SK-N-SH (cell line): ENCODE data around the gene CCL21. TPM values are rescaled to one million over a fixed set of nuclear protein-coding genes. Genes with fewer than 3 reads are reported as not detected.

Source experiments
- CTCF ChIA-PET: fragments of 300-600, 350-600 bp; formaldehyde crosslinking; extraction: SDS; loops from one replicate; lab custom pipeline; 2021; lab: Yijun Ruan, JAX
- POLR2A ChIA-PET: fragments of 350-600 bp; sonication (Branson Sonifier 250); formaldehyde crosslinking; extraction: SDS; loops from one replicate; lab custom pipeline; 2020; ENCODE audit warnings: antibody characterized with exemption, inconsistent platforms; lab: Yijun Ruan, JAX
- DNase-seq: peaks from one replicate; pipeline ENCODE4 v3.0.0; 2012
- H2AFZ ChIP-seq: fragments of 200-600 bp; sonication (generic); 2 replicates; pipeline ENCODE4 v1.8.1; 2016; ENCODE audit warnings: antibody characterized with exemption, mild to moderate bottlenecking, low read depth
- H3F3A ChIP-seq: fragments of 200-600 bp; sonication (generic); replicated peaks from 2 replicates; pipeline ENCODE3; 2016; ENCODE audit warnings: antibody characterized with exemption, mild to moderate bottlenecking; ENCODE audit not compliant: insufficient read depth
- H3K27ac ChIP-seq, 2 experiments: fragments of 200-500 bp in 1 of 2; fragments of 200-600 bp in 1 of 2; sonication (Bioruptor generic) in 1 of 2; sonication (generic), shearing (Covaris generic) in 1 of 2; 2 replicates each; pipeline versions ENCODE4 v1.5.1 to v1.6.1; 2014 to 2016; ENCODE audit warnings: low read depth in 2 of 2, inconsistent platforms in 1 of 2, low read length in 1 of 2, mild to moderate bottlenecking in 1 of 2, mixed read lengths in 1 of 2
- H3K27me3 ChIP-seq: fragments of 200-600 bp; sonication (generic), shearing (Covaris generic); 2 replicates; pipeline ENCODE4 v1.6.1; 2016; ENCODE audit warnings: mixed run types; ENCODE audit not compliant: insufficient read depth
- H3K36me3 ChIP-seq, 2 experiments: fragments of 200-500 bp in 1 of 2; fragments of 200-600 bp in 1 of 2; sonication (Bioruptor generic) in 1 of 2; sonication (generic) in 1 of 2; replicated peaks in 1 of 2; 2 replicates each; pipeline versions ENCODE3 to v1.5.1; 2014 to 2016; ENCODE audit warnings: low read length in 1 of 2, mild to moderate bottlenecking in 1 of 2; ENCODE audit not compliant: insufficient read depth in 2 of 2, control insufficient read depth in 1 of 2
- H3K4me1 ChIP-seq, 2 experiments: fragments of 200-500 bp in 1 of 2; fragments of 200-600 bp in 1 of 2; sonication (Bioruptor generic) in 1 of 2; sonication (generic), shearing (Covaris generic) in 1 of 2; 2 replicates each; pipeline versions ENCODE4 v1.5.1 to v1.6.1; 2014 to 2016; ENCODE audit warnings: low read depth in 1 of 2, low read length in 1 of 2, mixed run types in 1 of 2; ENCODE audit not compliant: insufficient read depth in 2 of 2, control insufficient read depth in 1 of 2
- H3K4me2 ChIP-seq: fragments of 200-600 bp; sonication (generic), shearing (Covaris generic); 2 replicates; pipeline ENCODE4 v1.6.1; 2017; ENCODE audit warnings: mixed run types
- H3K4me3 ChIP-seq, 2 experiments: fragments of 200-500 bp in 1 of 2; fragments of 200-600 bp in 1 of 2; sonication (Bioruptor generic) in 1 of 2; sonication (generic), shearing (Covaris generic) in 1 of 2; 2 replicates each; pipeline versions ENCODE4 v1.5.1 to v1.8.1; 2014 to 2016; ENCODE audit warnings: low read depth in 2 of 2, inconsistent platforms in 1 of 2, low read length in 1 of 2, mild to moderate bottlenecking in 1 of 2, mixed read lengths in 1 of 2, moderate library complexity in 1 of 2
- H3K79me2 ChIP-seq: fragments of 200-600 bp; sonication (generic); 2 replicates; pipeline ENCODE4 v1.8.1; 2017; ENCODE audit warnings: mild to moderate bottlenecking; ENCODE audit not compliant: insufficient read depth
- H3K9ac ChIP-seq: fragments of 200-600 bp; sonication (generic); 2 replicates; pipeline ENCODE4 v1.6.1; 2017; ENCODE audit warnings: mixed run types
- H3K9me2 ChIP-seq: fragments of 200-600 bp; sonication (generic); 2 replicates; pipeline ENCODE4 v1.6.1; 2017; ENCODE audit warnings: mixed run types
- H3K9me3 ChIP-seq: fragments of 200-600 bp; sonication (generic); 2 replicates; pipeline ENCODE4 v1.6.1; 2017; ENCODE audit warnings: mixed run types, mild to moderate bottlenecking, moderate library complexity
- H4K20me1 ChIP-seq: fragments of 200-600 bp; sonication (generic); 2 replicates; pipeline ENCODE4 v1.6.1; 2017; ENCODE audit warnings: mild to moderate bottlenecking, mixed run types; ENCODE audit not compliant: insufficient read depth
- CHD2 ChIP-seq: fragments of 150-350 bp; IDR thresholded peaks from 2 replicates; pipeline ENCODE4 v1.6.1; 2018; ENCODE audit warnings: low read length; ENCODE audit not compliant: partially characterized antibody
- ELF1 ChIP-seq: IDR thresholded peaks from 2 replicates; pipeline ENCODE4 v1.4.0; 2012
- EP300 ChIP-seq, 2 experiments: IDR thresholded peaks; 2 replicates each; pipeline versions ENCODE4 v1.4.0 to v1.6.1; 2012; ENCODE audit warnings: borderline replicate concordance in 1 of 2, low read depth in 1 of 2, low read length in 1 of 2
- EZH2phosphoT487 ChIP-seq: fragments of 200-600 bp; sonication (generic); IDR thresholded peaks from 2 replicates; pipeline ENCODE4 v1.6.1; 2017; ENCODE audit warnings: low read depth, mixed run types, mild to moderate bottlenecking, antibody characterized with exemption, moderate library complexity, borderline replicate concordance
- FOXJ3 ChIP-seq: sonication (generic); formaldehyde crosslinking; IDR thresholded peaks from 2 replicates; pipeline ENCODE4 v1.5.1; 2020; ENCODE audit warnings: mild to moderate bottlenecking, missing genetic modification reagents
- FOXM1 ChIP-seq: IDR thresholded peaks from 2 replicates; pipeline ENCODE4 v1.4.0; 2012; ENCODE audit warnings: low read depth, mild to moderate bottlenecking
- GABPA ChIP-seq: IDR thresholded peaks from 2 replicates; pipeline ENCODE4 v1.4.0; 2012; ENCODE audit warnings: low read depth, mild to moderate bottlenecking
- GATA2 ChIP-seq: sonication (generic); formaldehyde crosslinking; IDR thresholded peaks from 2 replicates; pipeline ENCODE4 v1.5.0; 2020; ENCODE audit warnings: mild to moderate bottlenecking, missing genetic modification reagents
- IRF3 ChIP-seq: fragments of 150-350 bp; IDR thresholded peaks from 2 replicates; pipeline ENCODE4 v1.6.1; 2016; ENCODE audit warnings: mild to moderate bottlenecking, low read depth, low read length
- MAX ChIP-seq: IDR thresholded peaks from 2 replicates; pipeline ENCODE4 v1.4.0; 2012; ENCODE audit warnings: low read depth
- MXI1 ChIP-seq: IDR thresholded peaks from 2 replicates; pipeline ENCODE4 v1.6.1; 2012; ENCODE audit warnings: mild to moderate bottlenecking, low read depth, low read length, improper control_type of control experiment
- NFIC ChIP-seq: IDR thresholded peaks from 2 replicates; pipeline ENCODE4 v1.4.0; 2012; ENCODE audit warnings: borderline replicate concordance
- PBX3 ChIP-seq: IDR thresholded peaks from 2 replicates; pipeline ENCODE4; 2012
- RAD21 ChIP-seq: IDR thresholded peaks from 2 replicates; pipeline ENCODE4 v1.6.1; 2012; ENCODE audit warnings: mild to moderate bottlenecking, low read length
- RCOR1 ChIP-seq: fragments of 150-350 bp; IDR thresholded peaks from 2 replicates; pipeline ENCODE4 v1.6.1; 2017; ENCODE audit warnings: antibody characterized with exemption, low read length
- RFX5 ChIP-seq: IDR thresholded peaks from 2 replicates; pipeline ENCODE4 v1.6.1; 2012; ENCODE audit warnings: mild to moderate bottlenecking, improper control_type of control experiment, low read length
- SIN3A ChIP-seq: IDR thresholded peaks from 2 replicates; pipeline ENCODE4 v1.6.1; 2012; ENCODE audit warnings: low read depth, mild to moderate bottlenecking, low read length, moderate library complexity, borderline replicate concordance
- TCF12 ChIP-seq: IDR thresholded peaks from 2 replicates; pipeline ENCODE4 v1.4.0; 2012
- TEAD4 ChIP-seq: IDR thresholded peaks from 2 replicates; pipeline ENCODE4 v1.4.0; 2012; ENCODE audit warnings: mild to moderate bottlenecking, borderline replicate concordance; ENCODE audit not compliant: insufficient read depth
- USF2 ChIP-seq: fragments of 150-350 bp; IDR thresholded peaks from 2 replicates; pipeline ENCODE4 v1.6.1; 2017; ENCODE audit warnings: antibody characterized with exemption, low read length, low read depth, borderline replicate concordance
- ZBTB33 ChIP-seq: IDR thresholded peaks from 2 replicates; pipeline ENCODE4 v1.4.0; 2012; ENCODE audit warnings: low read depth, borderline replicate concordance
- WGBS: methylation state at CpG from one replicate; pipeline ENCODE4 v1.1.6; 2017; ENCODE audit warnings: low lambda C conversion rate; 5-methylcytosine and 5-hydroxymethylcytosine counted together
- polyA plus RNA-seq, 3 experiments: library from polyadenylated mRNA; depleted of rRNA; stranded (reverse); fragments of >200 nt; gene quantifications; 2 replicates each; pipeline ENCODE4 v1.2.3, GENCODE V29; 2012

CCL21 gene
- polyA plus RNA-seq (2012; rRNA removed) = not detected in 2 replicates
- not detected in 2 replicates for polyA plus RNA-seq (2012; cell fraction: cytosol; rRNA removed)
- polyA plus RNA-seq (2012; cell fraction: nucleus; rRNA removed) = not detected in 2 replicates

- H3K9me2 ChIP-seq = no peaks in the 10 kb centered on the region
- CTCF ChIA-PET = interaction anchor here (0.7 to 2.7 kb wide), 6 partner anchors 8 to 220 kb away, joined by 4 to 10 read pairs (median 6); no protein-coding TSS in a partner anchor
- peaks cover 0 to 4% of the 10 kb centered on the region in 2 experiments; a peak in 1 of 4 replicates for H3K4me1 ChIP-seq
- H3F3A ChIP-seq = no peaks in the 10 kb centered on the region
- WGBS = 71% methylated on average over 2 of the region's 2 CpGs
- DNase-seq = no peak
- no peak within 1 kb of the TSS for H3K4me3 ChIP-seq
- no peaks in the 10 kb centered on the region for H3K36me3 ChIP-seq
- TF ChIP-seq USF2 (no peak), GATA2 (CRISPR knock-in tag) (no peak), RAD21 (no peak), FOXJ3 (CRISPR knock-in tag) (no peak), MAX (no peak), ZBTB33 (no peak), EP300 (IDR thresholded peaks at IDR 0.05; ENCODE audit: borderline replicate concordance in 1 of 2, low read depth in 1 of 2, low read length in 1 of 2) (no peak), ELF1 (no peak), EZH2phosphoT487 (no peak), TCF12 (no peak), CHD2 (no peak), FOXM1 (no peak), GABPA (no peak)
- no peak within 1 kb of the TSS for H3K9ac ChIP-seq
- H3K79me2 ChIP-seq = no peaks in the 10 kb centered on the region
- H3K9me3 ChIP-seq = no peaks in the 10 kb centered on the region
- H2AFZ ChIP-seq = no peak within 1 kb of the TSS
- no peak within 1 kb of the TSS for H3K4me2 ChIP-seq
- no peaks in the 10 kb centered on the region; the same call in 1 of the 2 replicates for H3K27me3 ChIP-seq
- POLR2A ChIA-PET = no interaction called here
- H4K20me1 ChIP-seq = no peaks in the 10 kb centered on the region
- no peak within 1 kb of the TSS for H3K27ac ChIP-seq
These were observed at the start of gene CCL21 for GRCh38 chr9:34710023-34710422. CCL21 (minus strand) TSS chr9:34710136; CDS start chr9:34710066, 70 bp downstream.

- 51% methylated on average over 13 of the region's 13 CpGs for WGBS
- no peaks in the 10 kb centered on the region for H3K9me3 ChIP-seq
- no peak for TF ChIP-seq MAX
- no peak for TF ChIP-seq SIN3A
- TF ChIP-seq RCOR1 = no peak
- TF ChIP-seq RFX5 = no peak
- no peak for TF ChIP-seq MXI1
- TF ChIP-seq ELF1 = no peak
- no peak for TF ChIP-seq RAD21
- TF ChIP-seq IRF3 = no peak
- TF ChIP-seq GABPA = no peak
- TF ChIP-seq NFIC = no peak
- no peak for TF ChIP-seq EP300 (IDR thresholded peaks at IDR 0.05; ENCODE audit: borderline replicate concordance in 1 of 2, low read depth in 1 of 2, low read length in 1 of 2)
- TF ChIP-seq PBX3 = no peak
- TF ChIP-seq TEAD4 = no peak
These were observed 49.6 kb upstream of the CCL21 start for GRCh38 chr9:34759432-34760134.

More at GRCh38 chr9:34759432-34760134, 49.6 kb upstream of the CCL21 start:
- no peaks in the 10 kb centered on the region for H3F3A ChIP-seq
- no peaks in the 10 kb centered on the region for H3K79me2 ChIP-seq
- no peaks in the 10 kb centered on the region for H3K4me1 ChIP-seq
- H4K20me1 ChIP-seq = no peaks in the 10 kb centered on the region
- H3K9ac ChIP-seq = no peak overlapping the region
- no peak overlapping the region for H3K27ac ChIP-seq
- H3K4me3 ChIP-seq = no peak overlapping the region
- no peaks in the 10 kb centered on the region for H3K9me2 ChIP-seq
- ChIA-PET POLR2A (no interaction called here), CTCF (interaction anchor here (0.5 to 3.5 kb wide), 34 partner anchors 8 to 812 kb away, joined by 3 to 25 read pairs (median 4); partner anchors contain the start of gene PIGO)
- H3K36me3 ChIP-seq = no peaks in the 10 kb centered on the region
- no peak for DNase-seq
- H2AFZ ChIP-seq = no peak overlapping the region
- no peak overlapping the region for H3K4me2 ChIP-seq
- H3K27me3 ChIP-seq = peaks cover 10% of the 10 kb centered on the region; the same call in 1 of the 2 replicates
